ENCODE data around the gene AKT2. TPM values are rescaled to one million over a fixed set of nuclear protein-coding genes. Genes with fewer than 3 reads are reported as not detected.

Gene AKT2
- total RNA-seq, 1 donor from 2014 or later, result 105 TPM

GRCh38 chr19:40253611-40254092 is 31.5 kb downstream of the AKT2 start:
- intact Hi-C loops (cut with DNase I), result no loop called here
- DNase-seq (ENCODE audit: extremely low spot score in 2 of 2), result no peak
- H3K4me1 ChIP-seq, result peaks cover 27% of the 10 kb centered on the region
- peaks cover 0 to 33% of the 10 kb centered on the region in 2 donors for H3K36me3 ChIP-seq
- no peak overlapping the region for H3K4me3 ChIP-seq
- no peaks in the 10 kb centered on the region for H3K9me3 ChIP-seq
- TF ChIP-seq POLR2AphosphoS5 (IDR thresholded peaks at IDR 0.05; ENCODE audit: insufficient read depth in 1 of 2, low read depth in 1 of 2), result no peak
- TF ChIP-seq CTCF (IDR thresholded peaks at IDR 0.05), result no peak
- no peak for TF ChIP-seq POLR2A (IDR thresholded peaks at IDR 0.05)
- H3K27ac ChIP-seq, result no peak overlapping the region
- H3K27me3 ChIP-seq, result no peaks in the 10 kb centered on the region

GRCh38 chr19:40252395-40252794 is 32.8 kb downstream of the AKT2 start:
- Histone ChIP-seq H3K27me3 (no peaks in the 10 kb centered on the region), H3K36me3 (peaks cover 0 to 33% of the 10 kb centered on the region in 2 donors), H3K27ac (no peak overlapping the region), H3K4me1 (peaks cover 32% of the 10 kb centered on the region), H3K9me3 (no peaks in the 10 kb centered on the region), H3K4me3 (no peak overlapping the region)
- TF ChIP-seq CTCF (IDR thresholded peaks at IDR 0.05) (no peak), POLR2A (IDR thresholded peaks at IDR 0.05) (no peak), POLR2AphosphoS5 (IDR thresholded peaks at IDR 0.05; ENCODE audit: insufficient read depth in 1 of 2, low read depth in 1 of 2) (no peak)
- intact Hi-C loops (cut with DNase I), result no loop called here
- DNase-seq (ENCODE audit: extremely low spot score in 2 of 2), result no peak

- H3K36me3 ChIP-seq, result peaks cover 0 to 33% of the 10 kb centered on the region in 2 donors
- peaks cover 32% of the 10 kb centered on the region for H3K4me1 ChIP-seq
- no peaks in the 10 kb centered on the region for H3K27me3 ChIP-seq
- TF ChIP-seq CTCF (IDR thresholded peaks at IDR 0.05), result no peak
- TF ChIP-seq POLR2A (IDR thresholded peaks at IDR 0.05), result no peak
- no peak for TF ChIP-seq POLR2AphosphoS5 (IDR thresholded peaks at IDR 0.05; ENCODE audit: insufficient read depth in 1 of 2, low read depth in 1 of 2)
- H3K4me3 ChIP-seq, result no peak overlapping the region
- intact Hi-C loops (cut with DNase I), result no loop called here
- H3K27ac ChIP-seq, result no peak overlapping the region
- no peaks in the 10 kb centered on the region for H3K9me3 ChIP-seq
- DNase-seq (ENCODE audit: extremely low spot score in 2 of 2), result no peak
Observed at GRCh38 chr19:40251991-40252390, 33.2 kb downstream of the AKT2 start.

GRCh38 chr19:40251244-40251643 is 33.9 kb downstream of the AKT2 start:
- DNase-seq (ENCODE audit: extremely low spot score in 2 of 2), result no peak
- H3K36me3 ChIP-seq, result peaks cover 0 to 30% of the 10 kb centered on the region in 2 donors
- H3K4me1 ChIP-seq, result peaks cover 36% of the 10 kb centered on the region
- no peaks in the 10 kb centered on the region for H3K27me3 ChIP-seq
- no peak overlapping the region for H3K27ac ChIP-seq
- no peaks in the 10 kb centered on the region for H3K9me3 ChIP-seq
- H3K4me3 ChIP-seq, result no peak overlapping the region
- intact Hi-C loops (cut with DNase I), result no loop called here
- TF ChIP-seq CTCF (IDR thresholded peaks at IDR 0.05), result no peak
- TF ChIP-seq POLR2AphosphoS5 (IDR thresholded peaks at IDR 0.05; ENCODE audit: insufficient read depth in 1 of 2, low read depth in 1 of 2), result no peak
- no peak for TF ChIP-seq POLR2A (IDR thresholded peaks at IDR 0.05)

- H3K4me1 ChIP-seq, result peaks cover 46% of the 10 kb centered on the region
- no peaks in the 10 kb centered on the region for H3K9me3 ChIP-seq
- intact Hi-C loops (cut with DNase I), result no loop called here
- no peak overlapping the region for H3K27ac ChIP-seq
- no peak overlapping the region for H3K4me3 ChIP-seq
- H3K36me3 ChIP-seq, result peaks cover 0 to 15% of the 10 kb centered on the region in 2 donors
- no peaks in the 10 kb centered on the region for H3K27me3 ChIP-seq
- no peak for TF ChIP-seq POLR2A (IDR thresholded peaks at IDR 0.05)
- TF ChIP-seq CTCF (IDR thresholded peaks at IDR 0.05), result no peak
- no peak for TF ChIP-seq POLR2AphosphoS5 (IDR thresholded peaks at IDR 0.05; ENCODE audit: insufficient read depth in 1 of 2, low read depth in 1 of 2)
- DNase-seq (ENCODE audit: extremely low spot score in 2 of 2), result no peak
Observed at GRCh38 chr19:40249781-40250180, 35.4 kb downstream of the AKT2 start.

Measured in vagina (tissue), 2 donors.